ENCODE data around the gene LAPTM5.
A peak's percentile ranks its signal among the peaks of the same experiment; 100 is the strongest.

Gene LAPTM5

DNA sequence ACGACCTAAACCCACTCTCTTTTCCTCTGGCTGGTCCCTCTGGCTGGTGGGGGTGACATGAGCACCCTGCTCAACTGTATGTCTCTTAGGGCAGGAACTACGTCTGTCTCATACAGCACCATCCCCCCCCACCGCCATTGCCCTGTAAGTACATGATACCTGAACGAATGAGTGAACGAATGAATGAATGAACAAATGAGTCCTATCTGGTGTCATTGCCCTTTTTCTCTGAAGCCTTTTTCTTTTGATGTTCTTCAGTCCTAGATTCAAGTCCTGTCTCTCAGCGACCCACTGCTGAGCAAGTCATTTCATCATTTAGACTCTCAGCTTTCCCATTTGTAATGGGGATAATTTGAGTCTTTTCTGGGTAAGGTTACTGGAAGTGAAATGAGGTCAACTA is 45.0 kb downstream of the LAPTM5 start:
- no peak for DNase-seq

DNA sequence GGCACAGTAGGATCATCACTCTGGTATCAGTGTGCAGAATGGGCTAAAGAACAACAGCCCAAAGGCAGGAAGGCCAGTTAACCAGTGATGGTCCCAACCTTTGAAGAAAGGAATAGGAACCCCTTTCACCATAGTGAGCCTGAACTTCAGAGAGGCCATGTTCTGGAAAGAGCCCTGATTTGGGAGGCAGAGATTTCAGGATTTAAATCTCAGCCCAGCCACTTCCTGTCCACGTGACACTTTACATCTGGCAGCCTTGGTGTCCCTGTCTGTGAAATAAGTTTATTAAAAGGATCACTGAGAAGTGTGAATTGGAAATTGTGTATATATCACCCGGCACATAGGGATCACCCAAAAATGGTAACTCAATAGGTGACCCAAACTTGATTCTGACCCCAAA is 47.2 kb downstream of the LAPTM5 start:
- DNase-seq, result no peak

- DNase-seq, result no peak
Observed at GRCh38 chr1:30708361-30708728, 49.2 kb downstream of the LAPTM5 start.

GRCh38 chr1:30707412-30708360 is 49.9 kb downstream of the LAPTM5 start:
- DNase-seq, result peak; percentile 37 to 44

DNA sequence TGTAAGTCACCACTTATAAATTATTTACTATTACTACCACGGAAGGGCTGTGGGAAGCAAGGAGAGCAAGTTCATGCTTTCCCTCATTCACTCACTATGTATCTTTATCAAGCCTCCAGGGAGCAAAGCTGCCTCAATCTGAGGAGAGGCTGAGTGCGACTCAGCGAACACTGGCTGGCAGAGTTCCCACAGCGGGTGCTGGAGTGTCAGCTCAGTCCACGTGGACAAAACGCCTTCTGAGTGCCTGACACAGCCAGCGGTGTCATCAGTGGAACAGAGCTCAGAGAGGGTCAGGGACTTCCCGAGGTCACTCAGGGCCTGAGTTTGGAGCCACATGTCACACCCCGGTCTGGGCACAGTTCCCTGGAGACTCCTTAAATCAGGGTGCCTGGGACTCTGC is 51.0 kb downstream of the LAPTM5 start:
- no peak for DNase-seq

DNA sequence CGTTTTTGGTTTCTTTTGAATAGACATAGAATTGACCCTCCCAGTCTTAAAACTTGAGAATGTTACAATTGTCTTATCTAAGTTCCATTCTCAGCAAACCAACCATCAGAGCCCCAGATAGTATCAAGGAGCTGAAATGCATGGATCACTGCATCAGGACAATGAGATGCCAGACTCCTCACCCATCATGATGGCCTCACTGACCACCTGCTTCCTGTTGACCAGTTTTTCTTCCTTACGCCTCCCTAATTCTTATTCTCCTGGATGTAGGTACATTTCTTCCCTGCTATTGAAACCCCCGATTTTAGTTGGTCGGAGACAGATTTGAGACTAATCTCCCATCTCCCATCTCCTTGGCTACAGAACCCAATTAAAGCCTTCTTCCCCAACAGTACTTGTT is 51.9 kb downstream of the LAPTM5 start:
- DNase-seq, result no peak

- no peak for DNase-seq
Observed at GRCh38 chr1:30704765-30705509, 52.6 kb downstream of the LAPTM5 start.

GRCh38 chr1:30704271-30704670 is 53.3 kb downstream of the LAPTM5 start:
- DNase-seq, result no peak

DNA sequence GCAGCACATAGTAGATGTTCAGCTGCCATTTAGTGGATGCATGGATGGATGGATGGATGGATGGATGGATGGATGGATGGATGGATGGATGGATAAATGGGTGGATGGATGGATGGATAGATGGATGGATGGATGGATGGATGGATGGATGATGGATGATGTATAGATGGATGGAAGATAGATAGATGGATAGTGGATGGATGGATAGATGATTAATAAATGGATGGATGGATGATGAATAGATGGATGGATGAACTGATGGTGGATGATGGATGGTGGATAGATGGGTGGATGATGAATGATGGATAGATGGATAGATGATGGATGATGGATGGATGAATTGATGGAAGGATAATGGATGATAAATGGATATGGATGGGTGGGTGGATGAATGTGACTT is 54.8 kb downstream of the LAPTM5 start:
- no peak for DNase-seq

DNA sequence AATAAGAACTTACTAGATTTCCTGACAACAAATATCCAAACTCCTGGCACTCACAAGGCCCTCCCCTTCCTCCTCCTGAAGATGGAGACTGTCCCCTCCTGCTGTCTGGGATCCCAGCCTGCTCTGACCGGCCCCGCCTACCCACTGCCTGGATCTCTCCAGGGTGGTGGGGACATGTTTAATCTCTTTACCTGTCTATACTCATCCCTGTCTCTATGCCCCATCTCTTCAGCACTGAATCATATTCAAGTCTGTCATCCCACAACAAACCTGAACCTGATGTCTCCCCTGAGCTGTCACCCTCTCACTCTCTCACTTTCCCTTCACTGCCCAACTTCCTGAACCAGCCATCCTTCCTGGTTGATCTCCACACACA is 56.3 kb downstream of the LAPTM5 start:
- no peak for DNase-seq

GRCh38 chr1:30700528-30701257 is 56.9 kb downstream of the LAPTM5 start:
- DNase-seq, result no peak

DNA sequence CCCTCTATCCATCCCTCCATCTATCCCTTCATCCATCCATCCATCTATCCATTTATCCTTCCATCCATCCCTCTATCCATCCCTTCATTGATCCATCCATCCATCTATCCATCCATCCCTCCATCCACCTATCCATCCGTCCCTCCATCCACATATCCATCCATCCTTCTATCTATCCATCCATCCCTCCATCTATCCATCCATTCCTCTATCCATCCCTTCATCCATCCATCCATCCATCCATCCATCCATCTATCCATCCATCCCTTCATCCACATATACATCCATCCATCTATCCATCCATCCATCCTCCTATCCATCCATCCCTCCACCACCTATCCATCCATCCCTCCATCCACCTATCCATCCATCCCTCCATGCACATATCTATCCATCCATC is 57.8 kb downstream of the LAPTM5 start:
- DNase-seq, result no peak

- no peak for DNase-seq
Observed at GRCh38 chr1:30698401-30698981, 59.1 kb downstream of the LAPTM5 start.

DNA sequence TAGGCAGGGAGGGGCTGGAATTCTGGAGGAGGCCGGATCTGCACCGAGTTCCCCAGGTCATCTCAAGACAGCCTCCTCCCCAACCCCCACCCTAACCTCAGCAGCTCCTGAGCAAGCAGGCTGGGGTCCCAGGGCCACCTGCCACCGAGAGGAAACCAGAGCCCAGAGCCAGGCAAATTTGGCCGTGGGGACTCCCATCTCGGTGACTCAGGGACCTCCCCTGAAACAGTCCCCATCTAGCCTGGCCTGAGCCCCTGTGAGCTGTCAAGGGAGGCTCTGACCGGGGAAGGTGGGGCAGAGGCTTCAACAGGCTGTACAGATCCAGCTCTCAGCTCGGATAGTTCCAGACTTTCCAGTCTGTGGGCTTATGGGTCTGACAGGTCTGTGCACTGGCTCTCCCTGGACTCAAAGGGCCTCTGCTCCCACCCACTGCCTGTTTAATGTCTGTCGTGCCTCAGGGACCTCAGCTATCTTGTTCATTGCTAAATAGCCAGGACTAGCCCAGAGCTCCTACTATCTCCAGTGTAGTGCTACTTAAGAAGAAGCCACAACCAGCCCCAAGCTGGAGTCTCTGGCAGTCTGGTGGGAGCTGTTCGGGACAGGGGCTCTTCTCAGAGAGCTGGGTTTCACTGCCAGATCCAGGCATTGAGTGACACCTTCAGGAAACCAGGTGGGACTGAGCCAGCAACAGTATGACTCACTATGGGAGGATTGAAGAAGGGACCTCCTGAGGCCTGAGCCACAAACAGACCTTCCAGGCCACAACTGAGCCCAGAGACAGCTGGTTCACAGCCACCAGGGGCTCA is 59.8 kb downstream of the LAPTM5 start:
- DNase-seq, result no peak

GRCh38 chr1:30696831-30697230 is 60.7 kb downstream of the LAPTM5 start:
- no peak for DNase-seq

DNA sequence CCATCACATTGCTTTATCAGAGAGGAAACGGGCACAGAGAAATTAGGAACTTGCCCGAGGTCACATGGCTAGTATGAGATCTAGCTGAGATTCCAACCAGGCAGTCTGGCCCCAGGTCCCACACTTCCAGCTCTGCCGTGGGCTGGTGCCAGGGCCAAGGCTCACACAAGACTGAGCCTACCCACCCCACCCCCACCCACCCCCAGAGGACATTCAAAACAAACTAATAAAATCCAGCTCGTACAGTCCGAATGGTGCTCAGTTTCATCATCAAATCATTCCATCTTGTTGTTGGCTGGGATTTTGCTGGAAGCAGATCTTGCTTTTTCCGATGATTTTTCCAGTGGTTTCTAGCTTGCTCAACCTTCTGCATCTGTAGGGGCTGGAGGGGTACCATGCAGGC is 62.1 kb downstream of the LAPTM5 start:
- no peak for DNase-seq

DNA sequence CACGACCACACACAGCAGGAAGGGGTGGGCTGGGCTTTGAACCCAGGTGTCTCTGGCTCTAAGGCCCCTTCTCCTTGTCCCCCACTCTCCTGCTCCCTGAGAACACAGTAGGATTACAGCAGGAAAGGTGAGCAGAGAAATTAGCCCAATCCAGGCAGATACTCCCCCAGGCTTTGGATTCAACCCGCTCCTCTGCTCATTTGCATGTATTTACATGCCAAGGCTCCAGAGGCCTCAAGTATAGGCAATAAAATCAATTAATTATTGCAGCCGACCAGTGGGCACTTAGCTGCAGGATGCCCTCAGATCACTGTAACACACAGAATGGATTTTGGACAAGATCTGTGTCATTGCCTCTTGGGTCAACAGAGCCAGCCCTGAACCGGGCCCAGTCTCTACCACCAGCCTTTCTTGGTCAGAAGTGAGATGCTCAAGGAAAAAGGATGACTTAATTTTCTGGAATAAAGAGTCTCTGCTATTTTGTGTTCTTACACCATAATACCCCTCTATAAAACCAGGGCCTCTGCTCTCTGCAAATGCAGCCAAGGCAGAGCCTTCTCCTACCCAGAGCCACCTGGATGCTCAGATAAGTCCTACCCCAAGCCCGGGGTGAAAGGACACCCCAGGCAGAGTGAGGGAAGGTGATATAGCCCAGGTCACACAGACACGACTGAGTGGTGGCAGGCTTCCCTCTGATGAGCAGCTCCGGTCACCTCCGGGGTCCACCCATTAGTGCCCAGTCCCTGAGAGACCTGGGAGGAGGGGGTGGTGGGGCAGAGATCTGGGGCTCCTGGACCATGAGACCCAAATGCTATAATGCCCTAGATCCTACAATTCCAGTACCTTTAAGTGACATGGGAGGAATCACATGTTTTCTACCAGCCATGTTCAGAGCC is 63.0 kb downstream of the LAPTM5 start:
- no peak for DNase-seq

GRCh38 chr1:30693822-30694221 is 63.8 kb downstream of the LAPTM5 start:
- DNase-seq, result no peak

GRCh38 chr1:30693366-30693765 is 64.2 kb downstream of the LAPTM5 start:
- DNase-seq, result no peak

GRCh38 chr1:30692948-30693301 is 64.6 kb downstream of the LAPTM5 start:
- DNase-seq, result no peak

DNA sequence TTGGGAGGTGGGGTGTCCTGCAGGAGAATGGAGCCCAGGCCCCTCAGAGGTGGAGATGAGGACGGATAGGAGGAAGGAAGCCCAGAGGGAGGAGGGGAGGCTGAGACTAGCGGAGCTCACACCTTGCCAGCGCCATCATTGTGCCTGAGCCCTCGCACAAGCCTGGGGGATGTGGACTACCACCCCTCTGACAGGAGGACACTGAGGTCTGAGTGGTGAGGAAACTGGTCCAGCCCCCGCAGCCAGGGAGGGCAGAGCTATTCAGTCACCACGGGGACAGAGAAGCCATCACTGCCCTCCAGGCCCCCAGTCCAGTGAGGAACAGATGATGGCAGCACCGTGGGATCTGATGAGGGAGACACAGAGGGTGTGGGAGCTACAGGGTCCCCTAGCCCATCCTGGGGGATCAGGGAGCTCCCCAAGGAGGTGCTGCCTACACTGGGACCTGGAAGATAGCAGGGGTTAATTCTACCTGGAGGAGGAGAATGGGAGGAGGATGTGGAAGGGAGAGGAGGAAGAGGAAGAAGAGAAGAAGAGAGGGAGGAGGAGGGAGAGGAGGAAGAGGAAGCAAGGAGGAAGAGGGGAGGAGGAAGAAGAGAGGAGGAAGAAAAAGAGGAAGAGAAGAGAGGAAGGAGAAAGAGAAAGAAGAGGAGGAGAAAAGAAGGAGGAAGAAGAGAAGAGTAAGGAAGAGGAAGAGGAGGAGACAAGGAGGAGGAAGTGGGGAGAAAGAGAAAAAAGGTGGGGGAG is 65.2 kb downstream of the LAPTM5 start:
- no peak for DNase-seq

Measured in AML-193 (cell line).